ENCODE measurements around the gene CASZ1.

The CASZ1 gene

DNA sequence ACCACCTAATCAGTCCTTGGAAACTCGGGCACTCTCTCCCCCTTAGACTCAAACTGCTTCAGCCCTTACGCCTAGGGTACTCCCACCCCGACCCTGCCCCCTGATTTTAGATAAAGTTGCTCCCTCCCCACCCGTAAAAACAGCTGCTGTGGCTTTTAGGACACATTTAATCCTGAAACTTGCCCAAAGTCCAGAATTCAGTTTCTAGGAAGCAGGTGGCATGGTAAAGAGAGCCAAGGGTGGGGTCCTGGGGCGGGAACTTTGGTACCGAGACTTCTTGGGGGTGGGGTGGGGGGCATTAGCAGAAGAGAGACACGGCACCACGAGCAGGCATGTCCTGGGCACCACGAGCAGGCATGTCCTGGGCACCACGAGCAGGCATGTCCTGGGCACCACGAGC, 52.4 kb downstream of the CASZ1 start:
- DNase-seq: no peak

DNA sequence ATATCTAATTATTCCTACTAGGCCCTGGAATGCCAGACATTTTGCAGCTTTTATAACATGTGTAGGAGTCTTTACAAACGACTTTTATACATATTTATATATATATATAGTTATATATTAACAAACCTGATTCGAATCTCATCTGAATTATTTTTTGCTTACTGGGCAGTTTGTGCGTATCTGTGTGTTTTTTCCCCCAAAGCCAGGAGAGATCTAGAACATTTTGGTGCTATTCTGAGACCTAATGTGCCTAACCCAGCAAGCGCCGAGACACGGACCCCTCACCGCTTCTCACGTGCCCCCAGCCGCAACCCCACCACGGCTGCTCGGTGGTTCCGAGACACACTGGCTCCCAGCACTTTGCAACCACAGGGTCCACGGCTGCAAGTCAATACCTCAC, 54.8 kb downstream of the CASZ1 start:
- no peak for DNase-seq

DNA sequence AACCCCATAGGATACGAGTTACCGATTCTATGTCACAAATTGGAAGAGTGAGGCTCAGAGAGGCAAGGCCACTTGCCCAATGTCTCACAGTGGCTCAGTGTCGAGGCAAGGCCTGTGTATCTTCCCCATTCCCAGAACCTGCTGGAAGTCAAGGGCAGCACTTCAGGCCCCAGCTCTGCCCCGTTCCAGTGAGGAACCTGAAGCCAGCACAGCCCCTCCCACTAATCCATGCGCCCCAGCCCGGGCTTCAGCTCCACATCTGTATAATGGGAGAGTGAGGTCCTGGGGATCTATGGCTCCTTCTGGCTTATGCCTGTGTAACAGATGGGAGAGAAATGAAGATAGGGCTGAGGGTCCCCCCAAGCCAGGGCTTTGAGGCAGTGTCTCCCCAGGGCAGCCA, 56.3 kb downstream of the CASZ1 start:
- no peak for DNase-seq

DNA sequence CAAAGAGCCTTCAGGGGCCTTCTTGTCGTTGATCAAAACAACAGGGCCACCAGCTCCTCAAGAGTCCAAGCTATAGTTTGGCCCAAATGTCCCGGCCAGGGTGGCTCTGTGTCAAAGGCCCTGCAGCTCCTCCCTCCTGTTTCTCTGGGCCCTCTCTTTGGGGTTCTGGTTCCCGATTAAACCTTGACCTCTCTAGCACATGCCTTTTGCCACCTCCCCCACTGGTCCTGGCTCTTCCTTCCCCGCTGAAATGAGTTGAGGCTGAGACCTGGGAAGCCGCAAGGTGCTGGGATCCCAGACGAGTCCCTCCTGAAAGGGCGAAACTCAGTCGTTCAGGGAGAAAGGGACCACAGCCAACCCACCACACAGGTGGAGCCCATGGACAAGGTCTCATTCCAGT, 56.9 kb downstream of the CASZ1 start:
- DNase-seq: no peak

DNA sequence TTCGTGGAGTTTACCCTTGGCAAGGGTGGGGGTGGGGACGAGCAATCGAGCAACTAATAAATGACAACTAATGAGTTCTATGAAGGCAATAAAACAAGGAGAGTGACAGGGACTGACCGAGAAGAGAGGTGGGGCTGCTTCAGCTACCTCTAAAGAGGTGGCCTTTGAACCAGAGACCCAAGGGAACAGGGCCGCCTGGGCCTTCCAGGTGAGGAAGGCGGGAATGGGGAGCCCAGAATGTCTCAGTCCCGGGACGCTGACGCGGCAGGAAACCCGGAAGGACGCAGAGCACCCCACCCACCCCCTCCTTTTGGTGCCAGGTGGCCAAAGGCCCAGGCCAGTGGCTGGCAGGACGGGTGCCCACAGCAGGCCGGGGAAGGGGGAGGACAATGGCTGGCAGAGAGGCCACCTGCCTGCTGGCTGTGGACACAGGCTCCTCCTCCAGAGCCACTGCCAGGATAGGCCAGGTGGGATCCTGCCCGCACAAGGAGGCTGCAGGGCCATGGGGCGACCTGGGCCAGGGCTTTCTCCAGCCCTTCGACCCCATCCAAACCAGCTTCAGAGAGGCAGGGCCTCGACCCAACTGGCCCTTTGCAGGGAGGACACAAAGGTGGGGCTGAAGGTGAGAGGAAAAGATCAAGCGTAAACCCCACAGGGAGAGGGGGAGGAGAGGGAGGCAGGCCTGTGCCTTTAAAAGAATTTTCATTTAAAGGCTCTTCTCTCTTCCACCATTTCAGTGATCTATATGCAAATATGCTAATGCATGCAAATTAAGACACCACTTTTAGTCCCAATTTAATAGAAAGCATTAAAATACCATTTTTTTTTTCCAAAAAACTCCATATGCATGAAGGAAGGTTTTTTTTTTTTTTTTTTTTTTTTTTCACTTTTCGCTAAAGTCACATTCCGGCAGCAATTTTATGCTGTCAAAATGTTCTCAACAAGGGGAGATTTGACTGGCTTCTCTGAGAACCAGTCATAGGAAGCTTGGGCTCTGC, 58.1 kb downstream of the CASZ1 start:
- DNase-seq: no peak

DNA sequence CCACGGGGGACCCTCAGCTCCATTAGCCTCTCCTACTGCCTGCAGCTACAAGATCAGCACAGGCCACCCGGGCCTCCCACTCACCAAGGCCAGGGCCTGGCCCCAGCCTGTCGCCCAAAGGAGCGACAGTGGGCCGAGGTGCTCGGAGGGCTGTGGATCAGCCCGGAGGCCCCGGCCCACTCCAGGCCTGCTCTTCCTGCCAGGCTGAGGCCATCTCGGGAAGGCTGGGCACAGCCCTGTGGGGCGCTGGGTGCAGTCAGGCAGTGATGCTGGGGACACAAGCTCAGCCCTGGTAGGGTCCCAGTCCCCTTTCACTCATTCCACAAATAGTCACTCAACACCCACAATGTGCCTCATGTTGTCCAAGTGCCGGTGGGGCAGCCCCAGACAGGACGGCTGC, 58.8 kb downstream of the CASZ1 start:
- no peak for DNase-seq

DNA sequence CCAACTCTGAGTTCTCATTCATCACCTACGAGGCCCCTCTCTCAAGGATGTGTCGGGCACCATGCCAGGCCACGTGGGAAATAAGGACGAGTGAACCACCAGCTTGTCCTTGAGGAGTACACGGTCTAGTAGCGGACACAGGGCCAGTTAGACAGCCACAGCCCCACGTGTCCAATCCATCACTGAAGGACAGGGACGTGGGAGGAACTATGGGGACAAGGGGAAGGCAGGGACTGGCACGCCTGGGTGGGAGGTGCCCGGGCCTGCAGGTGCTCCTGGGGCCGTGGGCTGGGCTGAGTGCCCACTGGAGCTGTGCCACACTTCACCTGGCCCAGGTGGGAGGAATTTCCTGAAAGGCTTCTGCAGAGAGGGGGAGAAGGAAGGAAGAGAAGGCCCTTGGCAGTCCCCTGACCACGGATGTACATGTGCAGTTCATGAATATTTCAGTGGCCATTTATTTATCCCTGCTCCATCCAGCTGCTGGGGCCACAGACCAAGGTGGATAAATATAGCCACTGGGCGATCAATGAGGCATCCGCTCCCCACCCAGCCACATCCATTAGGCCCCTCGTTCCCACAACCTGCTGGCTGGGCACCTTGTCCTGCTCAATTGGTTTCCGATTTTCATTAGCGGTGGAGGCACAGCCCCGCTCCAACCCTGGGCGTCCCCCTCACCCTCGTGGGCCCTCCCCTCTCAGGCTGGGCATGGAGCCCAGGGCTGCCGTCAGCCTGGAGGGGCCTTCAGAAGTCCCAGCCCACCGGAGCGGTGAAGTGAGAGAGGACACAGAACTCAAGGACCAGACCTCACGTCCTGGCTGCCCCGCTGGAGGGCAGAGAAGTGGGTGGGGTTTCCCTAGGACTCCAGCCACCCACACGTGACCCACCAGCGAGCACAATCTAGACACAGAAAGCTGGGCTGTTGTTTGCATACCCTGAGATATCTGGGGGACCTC, 59.5 kb downstream of the CASZ1 start:
- no peak for DNase-seq

DNA sequence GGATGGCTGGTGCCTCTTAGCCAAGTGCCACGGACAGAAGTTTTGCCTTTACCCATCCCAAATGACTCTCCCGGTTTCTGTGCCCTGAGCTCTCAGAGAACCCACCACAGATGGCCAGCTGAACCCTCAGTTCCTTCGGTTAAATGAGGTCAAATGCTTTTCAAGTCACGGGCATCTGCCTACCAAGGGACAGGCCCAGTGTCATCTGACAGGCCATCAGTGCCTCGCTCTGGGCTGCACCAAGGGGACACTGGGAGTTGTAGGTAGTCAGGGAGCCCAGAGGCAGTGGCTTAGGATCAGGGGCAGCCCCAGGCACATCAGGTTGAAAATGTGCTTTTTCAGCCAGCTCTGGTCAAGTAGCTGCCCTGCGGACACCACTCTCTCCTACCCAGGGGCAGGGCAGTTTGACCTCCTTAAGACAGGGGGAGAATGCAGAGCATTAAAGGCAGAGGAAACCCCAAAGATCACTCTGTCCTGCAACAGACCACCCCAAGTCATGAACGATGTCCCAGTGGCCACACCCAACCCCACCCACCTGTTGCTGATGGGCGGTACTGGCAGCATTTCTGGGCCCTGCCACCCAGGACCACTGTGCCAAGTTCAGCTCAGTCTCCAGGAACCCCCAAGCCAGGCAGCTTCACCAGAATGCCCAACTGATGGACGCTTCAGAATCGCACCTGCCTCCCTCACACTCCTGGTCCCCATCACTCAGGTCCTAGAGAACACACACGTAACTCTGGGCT, 60.7 kb downstream of the CASZ1 start:
- no peak for DNase-seq

DNA sequence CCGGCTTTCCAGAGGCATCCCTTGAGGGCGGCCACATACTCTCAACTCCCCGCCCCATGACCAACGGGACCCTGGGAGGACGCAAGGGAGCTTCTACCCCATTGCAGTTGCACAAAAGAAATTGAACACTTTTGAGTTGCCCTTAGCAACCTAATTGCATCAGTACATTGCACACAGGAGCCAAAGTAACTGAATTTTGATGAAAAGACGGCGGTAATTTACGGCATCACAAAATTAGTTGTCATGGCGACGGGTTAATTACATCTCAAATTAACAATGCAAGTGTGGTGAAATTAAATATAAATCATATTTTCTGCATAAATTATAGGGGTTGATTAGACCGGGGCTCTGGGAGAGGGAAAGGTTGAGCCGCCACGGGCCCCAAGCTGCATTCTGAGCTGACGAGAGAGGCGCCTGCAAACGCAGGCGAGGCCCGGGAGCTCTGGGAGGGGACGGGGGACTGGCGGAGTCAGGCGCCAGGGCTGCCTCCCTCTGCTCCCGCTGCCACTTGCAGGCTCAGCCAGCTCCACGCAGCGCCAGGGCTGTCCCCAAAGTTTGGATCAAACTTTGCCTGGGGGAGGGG, 61.4 kb downstream of the CASZ1 start:
- DNase-seq: no peak

DNA sequence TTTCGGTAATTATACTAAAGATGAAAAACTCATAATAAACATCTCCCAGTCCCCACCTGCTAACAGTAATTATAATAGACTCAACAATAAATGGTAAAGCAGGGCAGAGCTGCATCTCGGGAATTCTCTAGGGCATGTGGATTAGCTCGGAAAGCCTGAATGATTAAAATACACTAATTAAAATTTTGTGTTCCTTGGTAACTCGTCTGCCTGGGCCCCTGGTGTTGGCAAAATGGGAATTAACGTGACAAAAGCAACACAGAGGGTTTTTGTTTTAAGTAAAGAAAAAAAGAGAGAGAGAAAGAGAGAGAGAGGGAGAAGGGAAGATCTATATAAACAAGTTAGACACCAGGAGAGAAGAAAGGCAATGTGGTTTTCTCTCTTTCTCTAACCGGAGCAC, 62.1 kb downstream of the CASZ1 start:
- no peak for DNase-seq

DNA sequence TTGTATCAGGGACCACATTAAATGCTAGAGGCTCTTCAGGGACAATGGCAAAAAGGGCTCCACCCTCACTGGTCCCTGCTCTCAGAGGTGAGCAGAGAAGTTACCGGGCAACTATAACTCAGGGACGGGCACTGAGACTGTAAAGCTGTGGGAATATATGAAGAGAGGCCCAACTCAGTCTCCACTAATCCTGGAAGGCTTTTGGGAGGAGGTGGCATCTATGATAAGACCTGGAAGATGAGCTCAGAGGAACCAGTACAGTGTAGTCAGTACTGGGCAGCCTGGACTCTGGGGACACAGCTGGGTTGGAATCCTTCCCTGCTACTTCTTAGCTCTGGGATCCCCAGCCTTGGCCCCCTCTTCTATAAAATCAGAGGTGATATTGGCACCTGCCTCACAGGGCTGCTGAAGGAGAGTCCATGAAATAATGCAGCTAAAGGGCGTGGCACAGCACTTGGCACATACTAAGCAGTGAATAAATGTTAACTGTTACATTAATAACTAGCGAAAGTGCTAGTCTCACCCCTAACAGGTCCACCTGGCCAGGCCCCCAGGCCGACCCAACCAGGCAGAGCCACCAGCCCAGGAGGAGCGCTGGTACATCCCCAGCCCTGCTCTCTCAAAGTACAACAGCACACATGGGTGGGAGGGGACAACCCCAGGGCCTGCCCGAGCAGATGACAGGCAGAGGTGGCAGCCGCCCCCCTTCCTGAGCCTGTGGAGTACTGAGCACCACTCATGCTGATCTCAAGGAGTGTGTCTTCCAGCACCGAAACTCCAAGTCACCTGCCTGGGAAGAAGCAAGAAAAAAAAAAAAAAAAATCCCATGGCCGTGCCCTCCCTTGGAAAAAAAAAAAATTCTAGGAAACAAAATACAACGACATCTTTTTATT, 62.7 kb downstream of the CASZ1 start:
- no peak for DNase-seq

DNA sequence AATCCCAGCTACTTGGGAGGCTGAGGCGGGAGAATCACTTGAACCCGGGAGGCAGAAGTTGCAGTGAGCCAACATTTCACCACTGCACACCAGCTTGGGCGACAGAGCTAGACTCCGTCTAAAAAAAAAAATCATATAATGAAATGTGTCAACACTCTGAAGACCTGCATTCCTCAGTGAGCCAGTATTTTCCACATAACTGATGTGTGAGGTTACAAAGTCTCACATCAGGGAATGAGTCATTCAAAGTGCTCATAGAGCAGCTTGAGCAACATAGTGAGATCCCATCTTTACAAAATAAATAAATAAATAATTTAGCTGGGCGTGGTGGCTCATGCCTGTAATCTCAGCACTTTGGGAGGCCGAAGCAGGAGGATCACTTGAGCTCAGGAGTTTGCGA, 65.5 kb downstream of the CASZ1 start:
- peak; percentile 21 to 33 for DNase-seq

DNA sequence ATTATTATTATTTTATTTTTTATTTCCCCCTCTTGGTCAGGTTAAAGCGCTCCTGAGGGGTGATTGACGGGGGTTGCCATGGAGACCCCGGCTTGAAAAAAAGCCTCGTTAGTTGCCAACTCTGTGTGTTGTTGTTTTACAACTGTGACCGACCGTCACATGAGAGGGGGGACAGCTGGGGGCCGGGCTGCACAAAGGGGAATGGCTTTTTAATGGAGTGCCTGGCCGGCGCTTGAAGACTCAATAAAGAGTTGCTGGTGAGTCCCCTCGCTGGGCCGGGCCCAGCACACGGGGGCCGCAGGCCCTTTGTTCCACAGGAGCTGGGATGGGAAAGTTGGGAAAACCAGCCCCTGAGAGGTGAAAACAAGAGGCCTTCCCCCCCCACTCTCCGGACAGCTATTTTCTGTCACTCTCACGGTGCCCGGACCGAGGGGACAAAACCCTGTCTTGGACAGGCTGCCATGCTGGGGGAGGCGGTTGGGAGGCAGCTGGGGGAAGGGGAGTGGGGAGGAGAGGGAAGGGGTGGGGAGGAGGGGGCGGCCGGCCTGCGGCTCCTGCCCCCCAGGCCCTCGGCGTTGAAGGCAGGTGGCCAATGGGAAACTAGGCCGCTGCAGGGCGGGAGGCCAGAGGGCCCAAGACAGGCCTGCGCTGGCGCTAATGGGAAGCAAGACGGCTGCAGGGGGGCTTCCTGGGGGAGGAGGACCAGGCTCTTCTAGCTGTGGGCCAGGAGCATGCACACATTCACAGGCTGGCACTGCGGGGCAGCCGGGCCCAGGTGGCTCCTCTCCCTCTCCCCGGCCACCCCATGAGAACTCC, 67.6 kb downstream of the CASZ1 start:
- no peak for DNase-seq

DNA sequence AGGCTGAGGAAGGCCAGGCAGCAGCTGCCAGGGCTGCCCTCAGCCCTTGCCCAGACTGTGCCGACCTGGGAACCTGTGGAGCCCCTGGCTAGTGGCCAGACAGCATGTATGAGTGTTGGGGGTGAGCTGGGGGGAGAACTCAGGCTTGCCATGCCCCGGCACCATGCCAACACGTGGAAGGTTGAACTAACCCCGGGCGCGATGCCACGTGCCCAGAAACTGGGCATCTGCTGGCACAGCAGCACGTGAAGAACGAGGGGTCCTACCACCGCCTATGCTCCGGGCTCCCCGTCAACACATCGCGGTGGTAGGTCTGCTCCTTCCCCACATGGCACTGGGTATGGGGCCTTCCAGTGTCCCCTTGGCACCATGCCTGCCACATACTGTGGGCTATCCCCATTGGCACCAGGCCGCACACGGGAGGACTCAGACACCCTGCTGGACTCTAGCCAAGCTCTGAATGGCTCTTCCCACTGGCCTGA, 68.7 kb downstream of the CASZ1 start:
- no peak for DNase-seq

DNA sequence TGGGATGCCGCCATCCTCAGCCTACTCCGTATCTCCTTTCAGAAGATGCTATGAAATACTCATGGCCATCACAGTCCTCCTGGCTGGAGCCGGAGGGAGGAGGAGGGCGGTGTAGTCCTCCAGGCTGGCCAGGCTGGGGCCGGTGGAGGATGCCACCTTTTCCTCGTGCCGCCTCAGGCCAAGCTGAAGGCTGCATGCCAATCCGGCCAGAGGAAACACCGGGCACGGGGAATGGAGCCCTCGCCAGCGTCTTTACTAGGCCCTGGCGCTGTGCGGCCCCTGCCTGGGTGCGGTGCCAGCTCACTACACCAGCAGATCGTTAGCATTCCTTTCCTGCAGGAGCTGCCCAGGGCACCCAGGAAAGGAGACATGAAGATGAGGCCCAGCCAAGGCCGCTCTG, 70.1 kb downstream of the CASZ1 start:
- DNase-seq: no peak

DNA sequence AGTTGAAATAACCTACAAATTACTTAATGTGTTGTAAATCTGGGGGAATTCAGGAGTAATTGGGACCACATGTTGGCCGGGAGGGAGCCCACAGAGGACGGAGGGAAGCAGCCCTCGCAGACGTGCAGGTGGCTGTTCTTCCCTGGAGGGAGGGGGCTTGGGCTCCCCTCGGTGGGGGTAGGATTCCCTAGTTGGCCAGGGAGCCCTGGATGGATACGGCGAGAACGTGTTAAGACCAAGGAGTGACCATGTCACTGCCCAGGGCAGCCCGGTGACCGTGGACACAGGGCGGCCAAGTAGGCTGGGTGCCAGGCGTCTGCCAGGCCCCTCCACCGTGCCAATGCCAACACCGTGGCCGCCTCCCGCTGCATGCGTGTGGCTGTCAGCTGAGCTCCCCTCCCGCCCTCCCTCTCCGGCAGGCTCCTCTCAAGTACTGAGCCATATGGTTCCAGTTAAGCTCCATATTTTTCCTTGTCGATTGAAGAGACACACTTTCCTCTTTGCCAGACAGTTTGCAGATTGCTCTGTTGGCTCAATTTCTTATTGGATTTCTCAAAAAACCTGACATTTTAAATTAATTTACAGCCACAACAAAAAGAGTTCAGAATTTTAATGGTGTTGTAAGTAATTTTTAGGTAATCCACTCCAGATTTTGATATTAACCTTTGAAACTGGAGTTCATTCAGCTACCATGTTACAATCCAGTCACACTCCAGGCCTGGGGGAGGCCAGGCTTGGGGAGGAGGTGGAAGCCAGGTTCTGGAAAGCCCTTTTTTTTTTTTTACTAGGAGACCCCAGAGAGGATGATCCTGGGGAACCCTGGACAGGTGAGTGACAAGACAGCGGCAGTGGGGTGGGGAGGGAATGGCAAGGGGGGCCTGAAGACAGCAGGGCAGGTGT, 71.2 kb downstream of the CASZ1 start:
- no peak for DNase-seq

DNA sequence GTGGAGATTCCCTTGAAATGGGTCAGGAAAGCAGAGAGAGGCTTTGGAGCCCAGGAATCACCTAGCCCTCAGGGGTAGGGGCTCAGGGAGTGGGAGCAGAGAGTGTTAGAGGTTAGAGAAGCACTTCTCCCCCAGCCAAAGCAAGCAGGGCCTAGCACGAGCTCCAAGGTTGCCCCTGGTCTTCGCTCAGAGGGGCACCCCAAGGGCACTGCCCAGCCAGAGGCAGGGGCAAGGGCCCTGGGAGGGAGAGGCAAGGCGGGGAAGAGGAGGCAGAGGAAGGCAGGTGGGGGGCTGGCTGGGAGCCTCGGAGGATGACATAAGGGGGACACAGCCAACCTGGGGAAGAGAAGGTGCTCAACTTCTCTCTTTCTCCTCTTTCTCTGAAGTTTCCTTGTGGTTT, 71.9 kb downstream of the CASZ1 start:
- DNase-seq: no peak

DNA sequence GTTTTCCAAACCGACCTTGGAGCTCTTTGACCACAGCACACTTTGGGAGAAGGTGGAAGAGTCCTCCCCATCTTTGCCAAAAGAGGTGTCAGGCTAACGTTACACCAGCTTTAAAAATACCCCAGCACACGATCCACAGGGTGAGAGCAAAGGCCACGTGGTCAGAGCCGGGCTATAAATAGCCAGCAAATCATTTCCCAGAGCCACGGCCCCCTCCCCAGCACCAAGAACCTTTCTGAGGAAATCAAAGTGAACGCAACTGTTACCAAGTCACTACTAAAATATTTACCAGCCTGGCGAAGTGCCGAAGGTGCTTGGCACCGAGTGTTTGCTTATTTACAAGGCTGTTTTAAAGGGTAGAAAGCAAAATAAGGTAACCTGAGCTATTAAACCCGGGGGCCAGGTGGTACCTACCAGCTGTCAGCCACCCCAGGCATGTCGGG, 72.4 kb downstream of the CASZ1 start:
- no peak for DNase-seq

DNA sequence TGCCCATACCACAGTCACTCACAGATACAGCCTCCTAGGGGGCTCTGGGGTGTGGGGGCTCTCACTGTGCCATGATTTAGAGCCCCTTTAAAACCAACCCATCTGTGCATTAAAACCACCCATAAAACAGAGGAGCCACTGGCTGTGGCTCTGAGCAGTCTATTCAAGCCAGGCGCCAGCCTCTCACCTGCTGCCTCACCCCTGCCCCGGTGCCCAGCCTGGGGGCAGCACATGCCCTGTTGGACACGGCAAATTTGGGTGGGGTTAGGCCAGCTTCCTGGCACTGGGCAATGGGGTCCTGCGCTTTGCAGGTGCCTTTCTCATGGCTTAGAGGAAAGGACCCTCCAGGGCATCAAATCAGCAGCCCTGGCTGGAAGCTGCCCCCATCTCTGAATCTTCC, 73.1 kb downstream of the CASZ1 start:
- no peak for DNase-seq

Measured in SW 1271 (cell line).